ENCODE results near the gene TUSC2.

- TF ChIP-seq POLR2A (IDR thresholded peaks at IDR 0.05) (peak; percentile 66), CTCF (IDR thresholded peaks at IDR 0.05) (no peak)
Measured at GRCh38 chr3:50358911-50359759, 31.1 kb upstream of the TUSC2 start, which contains the start of gene TMEM115.
